Muscle of arm (tissue), 12 donors: ENCODE measurements around the gene FAM131A. TPM values are rescaled to one million over a fixed set of nuclear protein-coding genes. Genes with fewer than 3 reads are reported as not detected.
"Not testable (repeated sequence)": the region's sequence is repeated elsewhere in the genome, so short reads cannot be mapped to it uniquely, and the experiment has no call there.

Source experiments
- DNase-seq: peaks from one replicate; pipeline ENCODE4 v3.0.0-alpha.2; 2013
- polyA plus RNA-seq, 12 donors: library from polyadenylated mRNA; unstranded; fragments of 120-200 nt; gene quantifications; one replicate each; pipeline ENCODE4 v1.2.1, GENCODE V29; 2013; ENCODE audit not compliant: insufficient read length in 12 of 12

The FAM131A gene
- polyA plus RNA-seq, 12 donors = 9.3 to 12.9 (median 10.5) TPM; not detected in 1

DNA sequence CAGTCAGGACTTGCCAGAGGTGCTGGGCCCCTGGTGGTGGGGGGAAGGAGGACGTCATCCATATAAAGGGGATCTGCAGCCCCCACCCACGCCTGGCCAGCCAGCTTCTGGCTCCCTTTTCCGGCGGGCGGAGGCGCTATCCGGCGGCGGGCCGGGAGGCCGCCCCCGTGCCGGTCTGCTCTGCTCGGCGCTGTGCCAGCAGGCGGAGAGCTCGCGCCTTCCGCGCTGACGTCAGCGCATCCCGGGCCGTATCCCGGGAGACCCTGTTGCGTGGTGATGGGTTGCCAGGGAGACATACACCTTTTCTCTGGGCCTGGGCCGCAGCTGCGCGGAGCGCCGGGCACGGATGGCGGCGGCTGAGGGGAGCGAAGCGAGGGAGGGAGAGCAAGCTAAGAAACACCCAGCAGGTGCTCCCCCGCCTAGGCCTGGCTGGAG, 1.1 kb downstream of the FAM131A start:
- peak; percentile 90 for DNase-seq

GRCh38 chr3:184339001-184339400, 1.6 kb downstream of the FAM131A start:
- no peak for DNase-seq

GRCh38 chr3:184339451-184340135, 2.2 kb downstream of the FAM131A start:
- DNase-seq = not testable (repeated sequence)

DNA sequence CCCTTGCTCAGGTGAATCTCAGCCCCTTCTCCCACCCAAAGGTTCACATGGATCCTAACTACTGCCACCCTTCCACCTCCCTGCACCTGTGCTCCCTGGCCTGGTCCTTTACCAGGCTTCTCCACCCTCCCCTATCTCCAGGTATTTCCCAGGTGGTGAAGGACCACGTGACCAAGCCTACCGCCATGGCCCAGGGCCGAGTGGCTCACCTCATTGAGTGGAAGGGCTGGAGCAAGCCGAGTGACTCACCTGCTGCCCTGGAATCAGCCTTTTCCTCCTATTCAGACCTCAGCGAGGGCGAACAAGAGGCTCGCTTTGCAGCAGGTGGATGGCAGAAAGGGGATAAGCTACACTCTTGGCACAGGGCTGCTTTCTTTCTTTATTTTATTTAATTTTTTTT, 4.5 kb downstream of the FAM131A start:
- no peak for DNase-seq

DNA sequence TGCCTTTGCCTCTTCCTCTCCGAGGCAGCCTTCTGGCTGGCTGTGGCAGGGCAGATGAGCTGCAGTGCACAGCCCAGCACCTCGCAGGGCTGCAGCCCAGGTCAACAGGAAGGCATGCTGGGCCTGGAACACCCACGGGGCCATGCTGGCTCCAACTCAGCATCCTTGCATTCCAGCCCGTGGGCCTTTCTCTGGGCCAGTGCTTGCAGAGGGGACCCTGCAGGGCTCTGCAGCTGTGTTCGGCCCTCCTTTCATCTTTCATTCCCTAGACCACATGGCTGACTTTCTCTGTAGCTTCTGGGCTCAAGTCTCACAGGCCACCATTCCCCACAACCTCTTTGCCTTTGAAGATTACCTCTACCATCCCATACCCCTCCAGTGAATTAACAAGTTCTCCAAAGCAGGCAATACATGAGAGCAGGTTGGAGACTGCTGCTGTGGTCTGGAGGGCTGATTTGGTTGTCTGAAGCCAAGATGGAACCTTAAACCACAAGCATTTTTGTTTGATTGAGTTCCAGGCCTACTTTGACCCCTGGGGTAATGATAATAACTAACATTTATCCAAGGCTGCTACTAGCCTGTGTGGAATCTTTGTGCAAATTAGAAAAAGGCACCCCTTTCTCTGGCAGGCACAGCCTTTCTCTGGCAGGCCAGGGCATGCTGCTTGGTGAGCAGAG, 5.9 kb downstream of the FAM131A start:
- DNase-seq = no peak

GRCh38 chr3:184344579-184345316, 7.3 kb downstream of the FAM131A start:
- no peak for DNase-seq

- no peak for DNase-seq
These were observed 8.1 kb downstream of the FAM131A start for GRCh38 chr3:184345317-184346144.

DNA sequence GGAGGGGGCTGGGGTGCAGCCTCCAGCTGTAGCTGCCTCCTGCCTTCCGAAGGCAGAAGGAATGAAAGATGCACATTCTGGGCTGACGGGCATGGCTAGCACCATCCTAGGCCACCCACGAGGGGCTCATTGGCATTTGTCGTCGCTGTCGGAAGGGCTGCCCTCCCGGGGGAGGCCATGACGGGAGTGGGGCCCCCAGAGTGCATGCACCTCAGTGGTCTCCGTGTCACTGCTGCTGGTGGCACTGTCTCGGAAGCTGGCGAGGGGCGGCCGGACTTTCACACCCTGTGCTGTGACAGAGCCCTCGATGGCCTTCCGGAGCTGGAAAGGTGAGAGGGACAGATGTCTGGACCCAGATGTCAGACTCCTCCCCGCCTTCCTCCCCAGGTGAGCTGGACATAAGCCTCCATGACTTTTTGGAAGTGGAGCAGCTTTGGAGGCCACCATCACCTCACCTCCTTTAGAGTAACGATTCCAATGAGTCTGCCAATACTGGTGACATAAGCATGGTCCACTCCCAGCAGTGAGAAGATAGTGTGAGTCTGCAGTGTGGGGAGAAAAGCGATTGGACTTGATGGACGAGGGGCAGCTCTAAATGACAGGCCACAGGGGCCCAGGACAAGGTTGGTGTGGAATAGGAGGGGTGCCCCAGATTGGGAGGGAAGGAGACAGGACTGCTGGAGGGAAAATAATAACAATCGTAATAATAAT, 9.2 kb downstream of the FAM131A start:
- DNase-seq = no peak

DNA sequence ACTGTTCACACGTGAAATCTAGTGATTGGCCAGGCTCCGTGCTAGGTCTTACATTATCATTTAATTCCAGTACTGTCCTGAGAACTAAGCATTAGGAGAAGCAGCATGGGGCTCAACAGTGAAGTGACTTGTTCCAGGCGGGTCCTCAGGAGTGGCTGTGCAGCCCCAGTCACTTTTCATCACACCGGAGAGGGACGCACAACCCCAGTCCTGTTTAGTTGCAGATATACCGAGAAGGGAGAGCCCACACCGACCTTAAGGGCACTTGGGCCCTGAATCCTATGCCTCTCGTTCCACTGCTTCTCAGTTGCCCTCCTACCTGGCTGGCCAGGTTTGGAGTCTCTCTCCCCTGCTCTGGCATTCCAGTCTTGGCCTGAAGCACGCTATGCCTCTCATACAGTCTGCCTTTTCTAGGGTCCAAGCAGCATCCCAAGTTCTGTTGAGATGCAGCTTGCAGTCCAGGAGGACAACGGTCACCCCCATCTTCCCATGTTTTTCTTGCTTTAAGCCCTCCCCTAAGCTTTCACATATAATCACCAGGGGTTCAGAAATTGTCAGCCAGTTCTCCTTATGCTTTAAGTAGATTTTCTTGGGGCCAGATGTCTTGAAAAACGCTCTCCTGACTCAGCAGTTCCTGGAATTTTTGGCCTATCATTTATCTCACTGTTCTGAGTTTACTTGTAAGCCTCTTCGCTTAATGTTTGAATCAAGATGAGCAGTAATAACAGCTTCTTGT, 10.1 kb downstream of the FAM131A start:
- no peak for DNase-seq

- no peak for DNase-seq
These were observed 10.6 kb downstream of the FAM131A start for GRCh38 chr3:184348057-184348382.

- DNase-seq = no peak
These were observed 12.4 kb downstream of the FAM131A start for GRCh38 chr3:184349563-184350470.

GRCh38 chr3:184350618-184351017, 13.2 kb downstream of the FAM131A start:
- DNase-seq = no peak

DNA sequence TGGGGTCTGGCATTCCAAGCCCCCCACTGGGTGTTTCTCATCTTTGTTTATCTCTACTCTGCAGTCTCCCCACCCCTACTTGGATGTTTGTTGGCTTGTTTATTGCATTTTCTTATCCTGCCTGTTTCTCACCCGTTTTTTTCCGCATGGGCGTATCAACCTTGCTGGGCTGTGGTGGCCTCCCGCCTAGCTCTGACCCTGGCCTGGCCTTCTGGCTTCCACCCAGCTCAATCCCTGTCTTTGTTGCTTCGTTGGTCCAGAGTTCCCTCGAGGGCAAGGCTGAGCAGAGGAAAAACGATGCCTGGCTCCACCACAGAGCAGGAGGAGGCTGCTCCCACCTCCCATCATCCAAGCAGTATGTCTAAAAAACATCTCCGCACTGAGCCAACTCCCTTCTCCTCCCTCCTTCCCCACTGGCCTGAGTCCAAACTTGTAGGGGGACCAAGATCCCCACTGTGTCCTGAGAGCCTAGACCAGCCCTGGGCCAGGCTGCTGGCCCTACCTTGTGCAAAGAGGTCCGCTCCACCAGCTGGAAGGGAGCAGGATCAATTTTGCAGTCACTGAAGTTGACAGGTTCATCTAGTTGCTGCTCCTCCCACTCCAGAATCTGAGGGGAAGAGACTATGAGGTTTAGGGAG, 14.2 kb downstream of the FAM131A start:
- no peak for DNase-seq

DNA sequence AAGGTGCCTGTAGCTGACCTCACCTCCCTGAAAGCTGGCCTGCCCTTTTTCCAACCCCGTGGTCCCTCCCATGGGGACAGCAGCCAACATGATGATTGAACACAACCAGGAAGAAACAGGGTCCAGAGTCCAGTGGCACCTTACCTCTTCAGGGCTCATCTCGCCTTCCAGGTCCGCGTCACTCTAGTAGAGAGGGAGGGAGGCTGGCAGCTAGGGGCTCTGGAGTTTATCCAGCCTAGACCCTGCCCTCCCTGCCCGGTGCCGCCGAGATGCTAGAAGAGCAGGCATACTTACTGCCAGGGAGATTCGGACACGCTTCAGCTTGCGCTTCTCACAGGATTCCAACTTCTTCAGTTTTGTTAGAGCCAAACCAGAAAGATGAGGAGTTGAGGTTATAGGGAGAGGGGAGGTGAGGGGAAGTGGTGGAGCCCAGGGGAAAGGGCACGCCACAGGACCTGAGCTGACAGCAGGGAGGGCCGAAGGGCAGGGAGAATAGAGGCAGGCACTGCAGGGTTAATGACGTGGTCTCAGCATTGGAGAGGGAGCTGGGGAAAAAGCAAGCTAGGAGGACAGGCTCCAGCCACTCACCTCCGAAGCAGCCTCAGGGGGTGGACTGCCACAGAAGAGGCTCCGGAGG, 14.9 kb downstream of the FAM131A start:
- no peak for DNase-seq

DNA sequence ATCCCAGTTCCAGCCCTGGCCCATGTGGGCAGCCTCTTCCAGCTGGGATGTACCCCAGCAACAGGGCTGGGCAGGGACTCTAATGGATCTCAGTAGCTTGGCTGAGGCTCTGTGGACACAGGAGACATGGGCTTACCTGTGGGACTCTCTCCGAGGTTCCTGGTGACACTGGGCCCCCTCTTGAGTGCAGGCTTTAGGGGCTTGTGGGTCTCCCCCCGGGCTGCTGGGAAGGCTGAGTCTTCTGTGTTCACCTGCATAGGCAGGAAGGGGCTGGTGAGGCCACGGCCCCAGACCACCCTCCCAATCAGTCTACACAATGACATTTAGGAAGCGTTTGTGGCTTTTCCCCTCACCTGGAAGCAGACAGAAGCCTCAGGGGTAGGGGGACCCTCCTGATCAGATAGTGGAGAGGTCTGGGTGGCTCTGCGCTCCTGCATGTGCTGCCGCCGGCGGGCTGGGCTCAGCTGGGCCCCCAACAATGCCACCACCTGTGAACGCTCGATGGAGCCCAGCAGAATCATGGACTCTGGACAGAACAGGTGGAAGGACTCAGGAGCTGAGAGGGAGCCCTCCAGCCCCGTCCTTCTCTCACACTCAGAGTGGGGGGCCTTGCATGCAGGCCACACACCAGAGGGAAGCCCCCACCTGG, 15.6 kb downstream of the FAM131A start:
- no peak for DNase-seq

DNA sequence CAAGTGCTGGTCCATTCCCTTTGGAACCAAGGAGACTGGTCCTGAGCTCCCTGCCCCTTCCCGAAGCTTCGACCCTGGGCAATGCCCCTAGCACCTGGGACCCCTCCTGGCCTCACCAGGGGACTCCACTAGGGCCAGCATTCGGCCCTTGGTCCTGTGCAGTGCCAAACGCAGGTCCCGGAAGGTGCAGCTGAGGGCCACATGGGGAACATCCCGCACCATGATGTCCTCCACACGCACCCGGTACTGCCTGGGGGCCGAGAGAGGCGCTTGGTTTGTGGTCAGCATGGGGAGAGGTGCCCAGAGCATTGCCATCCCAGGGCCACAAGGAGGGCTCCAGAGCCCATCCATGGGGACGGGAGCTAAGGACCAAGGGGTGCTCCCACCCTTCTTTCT, 16.1 kb downstream of the FAM131A start:
- DNase-seq = no peak

GRCh38 chr3:184354121-184354728, 16.8 kb downstream of the FAM131A start:
- DNase-seq = no peak

DNA sequence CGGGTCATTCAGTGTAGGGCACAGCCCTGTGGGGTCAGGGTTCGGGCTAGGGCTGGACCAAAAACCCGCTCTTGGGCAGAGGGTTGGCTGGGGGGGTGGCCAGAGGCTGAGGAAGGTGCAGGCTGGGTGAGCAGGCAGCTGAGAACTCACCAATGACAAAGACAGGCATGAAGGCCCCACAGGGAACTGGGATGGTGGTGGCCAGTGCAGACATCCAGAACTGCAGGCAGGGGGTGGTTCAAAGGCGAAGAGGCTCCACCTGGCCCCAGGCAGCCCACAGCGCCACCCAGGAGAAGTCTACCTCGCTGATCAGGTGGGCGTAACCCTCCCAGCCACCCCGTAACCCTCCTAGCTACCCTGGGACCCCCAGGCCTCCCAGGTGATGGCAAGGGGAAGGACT, 17.4 kb downstream of the FAM131A start:
- DNase-seq = no peak
